IMR-90 (cell line): ENCODE results near the gene CFL2. TPM values are rescaled to one million over a fixed set of nuclear protein-coding genes. Genes with fewer than 3 reads are reported as not detected.

Source experiments
- ATAC-seq: fragments of 200-7000 bp; cut with Tn5 transposase; 2 replicates; pipeline ENCODE4 v1.9.1; 2020; ENCODE audit warnings: low read depth, mild to moderate bottlenecking, moderate library complexity
- BruUV-seq: library from RNA; stranded (reverse); fragments of 400-500 nt; replicated peaks from 2 replicates; lab custom pipeline; 2021; lab: Mats Ljungman, UMichigan
- CTCF ChIA-PET: fragments of 300-600 bp; formaldehyde crosslinking; extraction: SDS; loops from one replicate; lab custom pipeline; 2021; ENCODE audit warnings: antibody characterized with exemption; lab: Yijun Ruan, JAX
- POLR2A ChIA-PET: fragments of 300-600 bp; sonication (Branson Sonifier 250); formaldehyde crosslinking; loops from one replicate; lab custom pipeline; 2022; ENCODE audit warnings: antibody characterized with exemption; ENCODE audit not compliant: unreplicated experiment; lab: Charles Lee
- DNase-seq: peaks from one replicate; pipeline ENCODE4 v3.0.0; 2013
- H2AFZ ChIP-seq: replicated peaks from 2 replicates; pipeline ENCODE3; 2013; ENCODE audit warnings: low read length, mild to moderate bottlenecking; ENCODE audit not compliant: poor library complexity
- H2AK5ac ChIP-seq: 2 replicates; pipeline ENCODE4 v1.6.1; 2013; ENCODE audit warnings: low read depth, low read length, inconsistent platforms
- H2AK9ac ChIP-seq: replicated peaks from 2 replicates; pipeline ENCODE3; 2013; ENCODE audit warnings: mild to moderate bottlenecking, low read depth, low read length, moderate library complexity; ENCODE audit not compliant: poor library complexity
- H2BK120ac ChIP-seq: 2 replicates; pipeline ENCODE4 v1.6.1; 2013; ENCODE audit warnings: low read depth, low read length, inconsistent platforms
- H2BK15ac ChIP-seq: 3 replicates; pipeline ENCODE4 v1.6.1; 2013; ENCODE audit warnings: low read depth, low read length, inconsistent platforms
- H2BK20ac ChIP-seq: 2 replicates; pipeline ENCODE4 v1.6.1; 2013; ENCODE audit warnings: low read depth, mild to moderate bottlenecking, inconsistent platforms, low read length, moderate library complexity
- H2BK5ac ChIP-seq: 2 replicates; pipeline ENCODE4 v1.6.1; 2013; ENCODE audit warnings: mild to moderate bottlenecking, low read depth, low read length, inconsistent platforms; ENCODE audit not compliant: poor library complexity, severe bottlenecking
- H3K14ac ChIP-seq: replicated peaks from 2 replicates; pipeline ENCODE4 v1.6.1; 2013; ENCODE audit warnings: low read depth, low read length, inconsistent platforms
- H3K18ac ChIP-seq: 2 replicates; pipeline ENCODE4 v1.6.1; 2013; ENCODE audit warnings: low read depth, low read length, control low read depth
- H3K23ac ChIP-seq: 2 replicates; pipeline ENCODE4 v1.6.1; 2013; ENCODE audit warnings: low read depth, low read length, inconsistent platforms
- H3K27ac ChIP-seq: 2 replicates; pipeline ENCODE4 v1.5.1; 2013; ENCODE audit warnings: mild to moderate bottlenecking, control low read depth, low read length; ENCODE audit not compliant: insufficient read depth
- H3K27me3 ChIP-seq: 2 replicates; pipeline ENCODE4 v1.6.1; 2013; ENCODE audit warnings: low read length; ENCODE audit not compliant: control insufficient read depth, insufficient read depth
- H3K36me3 ChIP-seq: 2 replicates; pipeline ENCODE4 v1.6.1; 2013; ENCODE audit warnings: low read length, mixed read lengths; ENCODE audit not compliant: control insufficient read depth, insufficient read depth
- H3K4ac ChIP-seq: 2 replicates; pipeline ENCODE4 v1.6.1; 2013; ENCODE audit warnings: low read depth, low read length, inconsistent platforms
- H3K4me1 ChIP-seq: 2 replicates; pipeline ENCODE4 v1.6.1; 2013; ENCODE audit warnings: low read length, mixed read lengths; ENCODE audit not compliant: control insufficient read depth, insufficient read depth
- H3K4me2 ChIP-seq: 2 replicates; pipeline ENCODE4 v1.6.1; 2013; ENCODE audit warnings: low read depth, mild to moderate bottlenecking, control low read depth, low read length, moderate library complexity
- H3K4me3 ChIP-seq: 2 replicates; pipeline ENCODE4 v1.5.1; 2013; ENCODE audit warnings: low read depth, mild to moderate bottlenecking, control low read depth, low read length, moderate library complexity; ENCODE audit not compliant: insufficient read depth
- H3K56ac ChIP-seq: 2 replicates; pipeline ENCODE4 v1.6.1; 2013; ENCODE audit warnings: low read length, inconsistent platforms; ENCODE audit not compliant: insufficient read depth; ENCODE audit errors: extremely low read depth
- H3K79me1 ChIP-seq, 2 experiments: 2 replicates each; pipeline ENCODE4 v1.6.1; 2013; ENCODE audit warnings: low read length in 2 of 2, inconsistent platforms in 1 of 2, low read depth in 1 of 2
- H3K9ac ChIP-seq: 2 replicates; pipeline ENCODE4 v1.6.1; 2013; ENCODE audit warnings: low read depth, low read length, control low read depth
- H3K9me1 ChIP-seq: 2 replicates; pipeline ENCODE4 v1.6.1; 2013; ENCODE audit warnings: low read length, inconsistent platforms; ENCODE audit not compliant: insufficient read depth
- H3K9me3 ChIP-seq: 2 replicates; pipeline ENCODE4 v1.6.1; 2013; ENCODE audit warnings: low read length; ENCODE audit not compliant: control insufficient read depth, insufficient read depth
- H4K20me1 ChIP-seq: 2 replicates; pipeline ENCODE4 v1.6.1; 2013; ENCODE audit warnings: low read length, inconsistent platforms; ENCODE audit not compliant: insufficient read depth
- H4K5ac ChIP-seq: 2 replicates; pipeline ENCODE4 v1.6.1; 2013; ENCODE audit warnings: mild to moderate bottlenecking, low read depth, low read length, control low read depth
- H4K8ac ChIP-seq, 2 experiments: 2 replicates each; pipeline ENCODE4 v1.6.1; 2013; ENCODE audit warnings: low read depth in 2 of 2, low read length in 2 of 2, control low read depth in 1 of 2, inconsistent platforms in 1 of 2
- H4K91ac ChIP-seq: 2 replicates; pipeline ENCODE4 v1.6.1; 2013; ENCODE audit warnings: low read depth, low read length, inconsistent platforms; ENCODE audit not compliant: insufficient read depth
- CEBPB ChIP-seq: IDR thresholded peaks from 2 replicates; pipeline ENCODE4 v1.6.1; 2012; ENCODE audit warnings: low read depth, low read length, improper control_type of control experiment
- CTCF ChIP-seq: conservative IDR thresholded peaks from 2 replicates; pipeline ENCODE4 v1.5.1; 2012; ENCODE audit warnings: mild to moderate bottlenecking, low read depth, low read length, improper control_type of control experiment
- MAFK ChIP-seq: IDR thresholded peaks from 2 replicates; pipeline ENCODE4 v1.6.1; 2012; ENCODE audit warnings: low read depth, low read length, improper control_type of control experiment
- NFE2L2 ChIP-seq: fragments of 150-350 bp; IDR thresholded peaks from 2 replicates; pipeline ENCODE4 v1.6.1; 2016; ENCODE audit warnings: low read depth, mild to moderate bottlenecking, low read length
- POLR2A ChIP-seq: IDR thresholded peaks from 2 replicates; pipeline ENCODE4 v1.6.1; 2012; ENCODE audit warnings: mild to moderate bottlenecking, low read depth, low read length
- RAD21 ChIP-seq: IDR thresholded peaks from 2 replicates; pipeline ENCODE4 v1.6.1; 2012; ENCODE audit warnings: low read length, improper control_type of control experiment
- RCOR1 ChIP-seq: IDR thresholded peaks from 2 replicates; pipeline ENCODE4 v1.6.1; 2012; ENCODE audit warnings: mild to moderate bottlenecking, low read length, improper control_type of control experiment; ENCODE audit not compliant: insufficient replicate concordance
- RFX5 ChIP-seq: IDR thresholded peaks from 2 replicates; pipeline ENCODE4 v1.8.0; 2012; ENCODE audit warnings: low read depth, mild to moderate bottlenecking, low read length, moderate library complexity
- SMC3 ChIP-seq: fragments of 150-350 bp; IDR thresholded peaks from 2 replicates; pipeline ENCODE4 v1.6.1; 2016; ENCODE audit warnings: low read depth, mild to moderate bottlenecking, antibody characterized with exemption, low read length, moderate library complexity
- WGBS, 2 experiments: methylation state at CpG; one replicate each; pipeline versions ENCODE4 v1.1.5 to v1.1.7; 2013; ENCODE audit warnings: missing lambda C conversion rate in 2 of 2; ENCODE audit not compliant: insufficient read length in 1 of 2; ENCODE audit errors: extremely low coverage in 2 of 2; 5-methylcytosine and 5-hydroxymethylcytosine counted together
- dilution Hi-C: fragments of 300-500 bp; cut with HindIII; formaldehyde crosslinking; loops from one replicate; pipeline ENCODE4 v1.14.3; 2018; ENCODE audit warnings: low sequenced_read_pairs; ENCODE audit not compliant: unreplicated experiment
- in situ Hi-C: fragments of 300-500 bp; cut with MboI; formaldehyde crosslinking; loops from 3 replicates; pipeline ENCODE4 v1.14.3; 2019; ENCODE audit warnings: low sequenced_read_pairs, inconsistent platforms, mixed read lengths
- intact Hi-C: fragments of 100-400 bp; cut with micrococcal nuclease; formaldehyde crosslinking; loops from 2 replicates; pipeline ENCODE4 v1.10.0; 2022
- polyA plus RNA-seq, 3 experiments: library from polyadenylated mRNA; depleted of rRNA; stranded (reverse); fragments of >200 nt; gene quantifications; 2 replicates each; pipeline ENCODE4 v1.2.3, GENCODE V29; 2012; ENCODE audit warnings: low replicate concordance in 1 of 3
- total RNA-seq: library from RNA; depleted of rRNA; stranded (reverse); fragments of >200 nt; gene quantifications from 2 replicates; pipeline ENCODE4 v1.2.3, GENCODE V29; 2012
- TF ChIP-seq, protein P1 (sequence below): fragments of 150-350 bp; IDR thresholded peaks from 2 replicates; pipeline ENCODE4 v1.6.1; 2016; ENCODE audit warnings: low read depth, mild to moderate bottlenecking, low read length, moderate library complexity, borderline replicate concordance

CFL2 gene
- total and polyA plus RNA-seq, 2 of the 4 experiments (the other 2 are of a cell fraction) = 106 to 151 TPM

DNA sequence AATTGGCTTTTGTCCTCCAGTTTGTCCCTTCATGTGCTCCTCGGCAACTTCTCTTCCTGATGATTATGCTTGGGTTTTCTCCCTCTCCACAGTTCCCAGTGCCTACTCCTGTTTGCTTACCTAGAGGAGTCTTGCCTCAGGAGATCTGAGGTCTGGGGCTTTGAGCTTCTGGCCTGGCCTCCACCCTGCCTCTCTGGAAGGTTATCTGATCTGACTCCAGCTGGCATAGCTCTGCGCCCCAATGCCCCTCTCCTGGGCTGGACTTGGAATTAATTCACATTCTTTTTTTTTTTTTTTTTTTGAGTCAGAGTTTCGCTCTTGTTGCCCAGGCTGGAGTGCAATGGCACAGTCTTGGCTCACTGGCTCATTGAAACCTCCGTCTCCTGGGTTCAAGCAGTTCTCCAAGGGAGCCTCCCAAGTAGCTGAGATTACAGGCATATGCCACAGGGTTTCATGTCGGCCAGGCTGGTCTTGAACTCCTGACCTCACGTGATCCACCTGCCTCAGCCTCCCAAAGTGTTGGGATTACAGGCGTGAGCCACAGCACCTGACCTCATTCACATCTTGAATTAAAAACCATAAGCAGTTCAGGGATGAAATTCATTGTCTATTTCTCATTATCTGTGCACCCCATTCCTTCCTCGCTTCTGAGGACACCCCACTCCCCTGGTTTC lies 33.5 kb downstream of the CFL2 start:
- Histone ChIP-seq H3K56ac (no peak overlapping the region), H4K20me1 (no peaks in the 10 kb centered on the region), H3K4ac (peak overlapping the region; percentile 27; the same call in 1 of the 2 replicates), H3K9me1 (peaks cover 3% of the 10 kb centered on the region), H3K23ac (peak overlapping the region; percentile 65; the same call in 1 of the 2 replicates), H2AK5ac (peak overlapping the region; percentile 40; the same call in 1 of the 2 replicates), H3K9me3 (no peaks in the 10 kb centered on the region), H3K27me3 (no peaks in the 10 kb centered on the region), H3K4me3 (no peak overlapping the region), H2BK5ac (no peak overlapping the region), H2BK15ac (no peak overlapping the region), H3K36me3 (no peaks in the 10 kb centered on the region), H3K4me1 (peaks cover 5% of the 10 kb centered on the region), H3K4me2 (no peak overlapping the region), H3K79me1 (no peaks in the 10 kb centered on the region), H2BK20ac (0 out of 2 replicates have a peak overlapping the region, but pooled peaks have one; percentile 9), H4K5ac (no peak overlapping the region), H2AK9ac (no peak overlapping the region), H4K91ac (no peak overlapping the region), H2BK120ac (no peak overlapping the region), H3K18ac (no peak overlapping the region), H3K14ac (no peak overlapping the region), H3K27ac (no peak overlapping the region), H4K8ac (no peak overlapping the region), H2AFZ (peak overlapping the region; percentile 33), H3K9ac (no peak overlapping the region)
- BruUV-seq = no TSS peak
- intact Hi-C loops = no loop called here
- in situ Hi-C loops = no loop called here
- ATAC-seq (no peak), DNase-seq (no peak)
- 90% methylated on average over 6 of the region's 8 CpGs; no CpG with 5 or more reads in 1 of the 2 experiments for WGBS, 2 experiments
- TF ChIP-seq RCOR1 (no peak), MAFK (no peak), CEBPB (no peak), RFX5 (no peak), RAD21 (no peak), SMC3 (no peak), NFE2L2 (no peak), POLR2A (no peak), CTCF (no peak)
- TF ChIP-seq, protein P1, sequence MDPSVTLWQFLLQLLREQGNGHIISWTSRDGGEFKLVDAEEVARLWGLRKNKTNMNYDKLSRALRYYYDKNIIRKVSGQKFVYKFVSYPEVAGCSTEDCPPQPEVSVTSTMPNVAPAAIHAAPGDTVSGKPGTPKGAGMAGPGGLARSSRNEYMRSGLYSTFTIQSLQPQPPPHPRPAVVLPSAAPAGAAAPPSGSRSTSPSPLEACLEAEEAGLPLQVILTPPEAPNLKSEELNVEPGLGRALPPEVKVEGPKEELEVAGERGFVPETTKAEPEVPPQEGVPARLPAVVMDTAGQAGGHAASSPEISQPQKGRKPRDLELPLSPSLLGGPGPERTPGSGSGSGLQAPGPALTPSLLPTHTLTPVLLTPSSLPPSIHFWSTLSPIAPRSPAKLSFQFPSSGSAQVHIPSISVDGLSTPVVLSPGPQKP = no peak
- CTCF ChIA-PET = interaction anchor here (0.9 kb wide), 1 partner anchor 42 kb away, joined by 3 read pairs; no protein-coding TSS in a partner anchor
- POLR2A ChIA-PET = interaction anchor here (0.7 kb wide), 1 partner anchor 20 kb away, joined by 8 read pairs; no protein-coding TSS in a partner anchor
- dilution Hi-C loops = no loop called here
